K562 (cell line): ENCODE data around the gene PRKCQ. TPM values are rescaled to one million over a fixed set of nuclear protein-coding genes. Genes with fewer than 3 reads are reported as not detected.

ENCODE experiments used
- ATAC-seq: fragments of 200-7000 bp; cut with Tn5 transposase; 3 replicates; pipeline ENCODE4 v1.9.1; 2020; ENCODE audit warnings: moderate library complexity
- BruUV-seq: library from RNA; stranded (reverse); fragments of 400-500 nt; replicated peaks from 2 replicates; lab custom pipeline; 2021; lab: Mats Ljungman, UMichigan
- CTCF ChIA-PET: fragments of 300-600 bp; formaldehyde crosslinking; extraction: SDS; loops from one replicate; lab custom pipeline; 2021; ENCODE audit warnings: low intra/inter-chr PET ratio; lab: Yijun Ruan, JAX
- POLR2A ChIA-PET: fragments of 300-600, 350-650 bp; sonication (Branson Sonifier 250); formaldehyde crosslinking; extraction: SDS; loops from one replicate; lab custom pipeline; 2021; ENCODE audit warnings: antibody characterized with exemption, inconsistent platforms; lab: Yijun Ruan, JAX
- DNase-seq, 4 experiments: peaks; one replicate each; pipeline versions ENCODE4 v3.0.0 to v3.0.0-alpha.2; 2011 to 2018; ENCODE audit warnings: low spot score in 3 of 4, mixed read lengths in 3 of 4; ENCODE audit errors: extremely low read depth in 1 of 4
- FAIRE-seq: peaks from 2 replicates; lab custom pipeline; 2011; peaks lifted over from hg19 to GRCh38; lab: Jason Lieb, UNC
- H2AFZ ChIP-seq: 2 replicates; pipeline ENCODE4 v1.6.0; 2011; ENCODE audit warnings: low read depth, low read length, control low read depth, inconsistent platforms
- H3K27ac ChIP-seq: fragments of 200-600 bp; 3 replicates; pipeline ENCODE4 v1.8.0; 2011; ENCODE audit warnings: low read depth, mild to moderate bottlenecking, control low read depth, inconsistent platforms, low read length, moderate library complexity, mixed read lengths; ENCODE audit errors: extremely low read depth
- H3K27me3 ChIP-seq, 2 experiments: fragments of 300-600 bp in 1 of 2; 2 replicates in 1 of 2; 3 replicates in 1 of 2; pipeline versions ENCODE4 v1.6.0 to v1.8.0; 2011; ENCODE audit warnings: inconsistent platforms in 2 of 2, low read length in 2 of 2, mild to moderate bottlenecking in 1 of 2, mixed read lengths in 1 of 2, moderate library complexity in 1 of 2; ENCODE audit not compliant: control insufficient read depth in 2 of 2, insufficient read depth in 2 of 2
- H3K36me3 ChIP-seq: fragments of 300-600 bp; 3 replicates; pipeline ENCODE4 v1.8.0; 2011; ENCODE audit warnings: mild to moderate bottlenecking, low read length, inconsistent platforms; ENCODE audit not compliant: control insufficient read depth, insufficient read depth
- H3K4me1 ChIP-seq, 2 experiments: fragments of 200-600 bp in 1 of 2; replicated peaks in 1 of 2; 2 replicates in 1 of 2; 3 replicates in 1 of 2; pipeline versions ENCODE4 v1.5.1 to v1.8.0; 2011; ENCODE audit warnings: inconsistent platforms in 2 of 2, low read length in 2 of 2, mild to moderate bottlenecking in 1 of 2, mixed read lengths in 1 of 2, moderate library complexity in 1 of 2; ENCODE audit not compliant: control insufficient read depth in 2 of 2, insufficient read depth in 2 of 2
- H3K4me2 ChIP-seq: 2 replicates; pipeline ENCODE4 v1.6.1; 2011; ENCODE audit warnings: low read length, control low read depth, inconsistent platforms, mixed read lengths; ENCODE audit not compliant: insufficient read depth
- H3K4me3 ChIP-seq: fragments of 200-600 bp; sonication (generic), shearing (Covaris generic); 2 replicates; pipeline ENCODE4 v1.5.1; 2016; ENCODE audit warnings: control low read depth, inconsistent platforms
- H3K79me2 ChIP-seq: fragments of 200-600 bp; 3 replicates; pipeline ENCODE4 v1.8.0; 2011; ENCODE audit warnings: low read length, inconsistent platforms; ENCODE audit not compliant: control insufficient read depth, insufficient read depth
- H3K9ac ChIP-seq, 2 experiments: 2 replicates each; pipeline versions ENCODE4 v1.6.0 to v1.6.1; 2011; ENCODE audit warnings: low read depth in 2 of 2, low read length in 2 of 2, control low read depth in 1 of 2, inconsistent platforms in 1 of 2, mild to moderate bottlenecking in 1 of 2, mixed read lengths in 1 of 2; ENCODE audit not compliant: insufficient read depth in 1 of 2
- H3K9me1 ChIP-seq: one replicate; pipeline ENCODE4 v1.6.0; 2011; ENCODE audit warnings: inconsistent platforms, mild to moderate bottlenecking, low read length, moderate library complexity; ENCODE audit not compliant: control insufficient read depth, insufficient read depth
- H3K9me3 ChIP-seq: replicated peaks from 2 replicates; pipeline ENCODE4 v1.5.1; 2011; ENCODE audit warnings: low read depth, low read length, inconsistent platforms; ENCODE audit not compliant: control insufficient read depth, insufficient read depth
- H4K20me1 ChIP-seq: replicated peaks from 2 replicates; pipeline ENCODE4 v1.6.1; 2011; ENCODE audit warnings: low read length, inconsistent platforms, mixed read lengths; ENCODE audit not compliant: control insufficient read depth, insufficient read depth
- CGGBP1 ChIP-seq: fragments of 250-450 bp; sonication (Bioruptor Pico); IDR thresholded peaks from 2 replicates; pipeline ENCODE4 v1.9.0; 2021; ENCODE audit warnings: mild to moderate bottlenecking
- HOXB6 ChIP-seq: fragments of 250-450 bp; sonication (Bioruptor Pico); IDR thresholded peaks from 2 replicates; pipeline ENCODE4 v1.5.1; 2022; ENCODE audit warnings: mild to moderate bottlenecking, borderline replicate concordance
- PTRF ChIP-seq: fragments of 450-650 bp; IDR thresholded peaks from 2 replicates; pipeline ENCODE4 v1.6.1; 2016; ENCODE audit warnings: mild to moderate bottlenecking, missing genetic modification characterization, missing compliant biosample characterization
- ZHX1 ChIP-seq: fragments of 150-350 bp; conservative IDR thresholded peaks from 2 replicates; pipeline ENCODE4 v1.6.1; 2014; ENCODE audit warnings: low read length
- ZNF134 ChIP-seq: fragments of 250-450 bp; sonication (Bioruptor Pico); conservative IDR thresholded peaks from 2 replicates; pipeline ENCODE4 v1.4.0; 2020
- ZNF174 ChIP-seq: fragments of 250-450 bp; sonication (Bioruptor Pico); IDR thresholded peaks from 2 replicates; pipeline ENCODE4 v1.4.0; 2020; ENCODE audit warnings: mild to moderate bottlenecking
- WGBS: fragments of 100-300 bp; shearing (Covaris generic); methylation state at CpG from one replicate; pipeline ENCODE4 v1.1.6; 2016; ENCODE audit warnings: low coverage, mixed read lengths; ENCODE audit not compliant: insufficient coverage; ENCODE audit errors: missing lambda C conversion rate; 5-methylcytosine and 5-hydroxymethylcytosine counted together
- in situ Hi-C: fragments of 300-500 bp; cut with MboI; formaldehyde crosslinking; loops from 4 replicates; pipeline ENCODE4 v1.15.0; 2018; ENCODE audit warnings: inconsistent platforms, mixed read lengths
- intact Hi-C: fragments of 100-400 bp; cut with micrococcal nuclease; formaldehyde crosslinking; loops from 2 replicates; pipeline ENCODE4 v1.14.2; 2022
- polyA plus RNA-seq, 8 experiments: library from polyadenylated mRNA; depleted of rRNA in 4 of 8; stranded (reverse) in 5 of 8; unstranded in 3 of 8; fragments of >200 nt; fragmentation: Nextera tagmentation in 2 of 8; fragmentation: Illumina TruSeq in 1 of 8; extraction: Ambion mirVana in 2 of 8; extraction: Trizol in 1 of 8; gene quantifications; 2 replicates each; pipeline versions ENCODE4 v1.2.1 to v1.2.3, GENCODE V29; 2011 to 2014; ENCODE audit warnings: inconsistent platforms in 1 of 8, missing spikeins in 1 of 8
- total RNA-seq, 7 experiments: library from RNA; depleted of rRNA in 6 of 7; stranded (reverse); fragments of >200 nt in 6 of 7; fragmentation: Illumina TruSeq in 2 of 7; extraction: Trizol in 2 of 7; gene quantifications; 2 replicates each; pipeline versions ENCODE4 v1.2.1 to v1.2.3, GENCODE V29; 2011 to 2021; ENCODE audit warnings: low replicate concordance in 1 of 7
- TF ChIP-seq, protein P1 (sequence below), 3 experiments: IDR thresholded peaks in 2 of 3; conservative IDR thresholded peaks in 1 of 3; 2 replicates each; pipeline ENCODE4 v1.5.1; 2011 to 2012; ENCODE audit warnings: low read length in 3 of 3, mild to moderate bottlenecking in 3 of 3, control low read depth in 2 of 3, improper control_type of control experiment in 1 of 3, inconsistent platforms in 1 of 3, low read depth in 1 of 3, mixed read lengths in 1 of 3, moderate library complexity in 1 of 3; ENCODE audit not compliant: insufficient read depth in 2 of 3

PRKCQ gene
- total and polyA plus RNA-seq, 9 of the 15 experiments (the other 6 are each of a cell fraction or from before 2014, with no cell fraction given): 4.4 to 23.3 (median 14.6) TPM

DNA sequence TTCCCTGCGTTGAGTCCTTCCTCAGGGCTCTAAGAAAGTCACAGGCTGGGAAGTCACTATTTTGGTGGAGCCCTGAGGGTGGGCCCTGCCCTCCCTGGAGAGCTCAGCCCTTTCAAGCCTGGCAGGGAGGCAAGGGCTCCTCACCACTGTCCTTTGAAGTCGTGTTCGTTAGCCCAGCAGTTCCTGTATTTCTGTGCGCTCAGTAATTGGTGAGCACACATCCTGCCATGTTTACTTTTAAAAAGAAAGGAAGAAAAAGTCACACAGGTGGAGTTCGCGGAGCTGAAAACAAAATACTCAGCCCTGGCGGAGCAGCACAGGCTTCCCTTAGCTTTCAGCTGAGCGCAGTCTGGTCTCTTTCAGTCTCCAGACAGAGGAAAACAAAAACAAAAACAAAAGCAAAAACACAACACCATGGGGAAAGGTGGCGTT is 37.1 kb downstream of the PRKCQ start:
- peaks cover 4 to 15% of the 10 kb centered on the region in 2 experiments; a peak in 2 of 5 replicates for H3K4me1 ChIP-seq
- no peak overlapping the region for H3K27ac ChIP-seq
- H3K9me1 ChIP-seq: no peaks in the 10 kb centered on the region
- H3K36me3 ChIP-seq: no peaks in the 10 kb centered on the region
- no peak overlapping the region for H3K9ac ChIP-seq
- H4K20me1 ChIP-seq: peaks cover 11% of the 10 kb centered on the region; the same call in 1 of the 2 replicates
- DNase-seq (no peak), FAIRE-seq (no peak), ATAC-seq (no peak)
- no peak for TF ChIP-seq ZNF174
- H3K4me3 ChIP-seq: no peak overlapping the region
- ChIA-PET CTCF (no interaction called here), POLR2A (interaction anchor here (0.6 to 1.9 kb wide), 3 partner anchors 12 to 47 kb away, joined by 3 to 4 read pairs (median 3); no protein-coding TSS in a partner anchor)
- no peaks in the 10 kb centered on the region for H3K27me3 ChIP-seq
- 79% methylated on average over 9 of the region's 9 CpGs for WGBS
- H3K79me2 ChIP-seq: peaks cover 6% of the 10 kb centered on the region; the same call in 2 of the 3 replicates
- H3K4me2 ChIP-seq: no peak overlapping the region
- no peaks in the 10 kb centered on the region for H3K9me3 ChIP-seq
- in situ Hi-C loops: no loop called here
- BruUV-seq: no TSS peak
- H2AFZ ChIP-seq: no peak overlapping the region
- intact Hi-C loops: no loop called here

- ATAC-seq: no peak
- H3K27me3 ChIP-seq: no peaks in the 10 kb centered on the region
- no peaks in the 10 kb centered on the region; the same call in 2 of the 3 replicates for H3K79me2 ChIP-seq
- DNase-seq: no peak
- peak; percentile 40 for FAIRE-seq
- no TSS peak for BruUV-seq
- no peak overlapping the region for H2AFZ ChIP-seq
- H3K9ac ChIP-seq: no peak overlapping the region
- no peaks in the 10 kb centered on the region for H3K36me3 ChIP-seq
- peaks cover 4 to 15% of the 10 kb centered on the region in 2 experiments; a peak in 2 of 5 replicates for H3K4me1 ChIP-seq
- no peak overlapping the region for H3K27ac ChIP-seq
- intact Hi-C loops: no loop called here
- in situ Hi-C loops: no loop called here
- TF ChIP-seq, protein P1, sequence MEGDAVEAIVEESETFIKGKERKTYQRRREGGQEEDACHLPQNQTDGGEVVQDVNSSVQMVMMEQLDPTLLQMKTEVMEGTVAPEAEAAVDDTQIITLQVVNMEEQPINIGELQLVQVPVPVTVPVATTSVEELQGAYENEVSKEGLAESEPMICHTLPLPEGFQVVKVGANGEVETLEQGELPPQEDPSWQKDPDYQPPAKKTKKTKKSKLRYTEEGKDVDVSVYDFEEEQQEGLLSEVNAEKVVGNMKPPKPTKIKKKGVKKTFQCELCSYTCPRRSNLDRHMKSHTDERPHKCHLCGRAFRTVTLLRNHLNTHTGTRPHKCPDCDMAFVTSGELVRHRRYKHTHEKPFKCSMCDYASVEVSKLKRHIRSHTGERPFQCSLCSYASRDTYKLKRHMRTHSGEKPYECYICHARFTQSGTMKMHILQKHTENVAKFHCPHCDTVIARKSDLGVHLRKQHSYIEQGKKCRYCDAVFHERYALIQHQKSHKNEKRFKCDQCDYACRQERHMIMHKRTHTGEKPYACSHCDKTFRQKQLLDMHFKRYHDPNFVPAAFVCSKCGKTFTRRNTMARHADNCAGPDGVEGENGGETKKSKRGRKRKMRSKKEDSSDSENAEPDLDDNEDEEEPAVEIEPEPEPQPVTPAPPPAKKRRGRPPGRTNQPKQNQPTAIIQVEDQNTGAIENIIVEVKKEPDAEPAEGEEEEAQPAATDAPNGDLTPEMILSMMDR (IDR thresholded peaks at IDR 0.05 in 2 of 3, conservative IDR thresholded peaks at IDR 0.05 in 1 of 3; ENCODE audit: insufficient read depth in 2 of 3, low read depth in 1 of 3, low read length in 3 of 3): peak in 1 of 3 experiments; percentile 5; a peak in 1 of 6 replicates
- TF ChIP-seq CGGBP1 (CRISPR knock-in tag): no peak
- TF ChIP-seq ZNF134: peak; percentile 60; the same call in 1 of the 2 replicates
- no peak for TF ChIP-seq PTRF (tag)
- TF ChIP-seq ZHX1: no peak
- no peak for TF ChIP-seq HOXB6 (CRISPR knock-in tag)
- CTCF ChIA-PET: no interaction called here
- H3K9me1 ChIP-seq: no peaks in the 10 kb centered on the region
- H3K4me2 ChIP-seq: no peak overlapping the region
- no peak overlapping the region for H3K4me3 ChIP-seq
- peaks cover 17% of the 10 kb centered on the region; the same call in 1 of the 2 replicates for H4K20me1 ChIP-seq
- POLR2A ChIA-PET: no interaction called here
- H3K9me3 ChIP-seq: no peaks in the 10 kb centered on the region
Observed at GRCh38 chr10:6539833-6540232, 40.2 kb downstream of the PRKCQ start.
